Psoas muscle (tissue), 8 donors: ENCODE data around the gene USP21. TPM values are rescaled to one million over a fixed set of nuclear protein-coding genes. Genes with fewer than 3 reads are reported as not detected.

Experiments used
- ATAC-seq, 4 donors: fragments of 200-7000 bp; cut with Tn5 transposase; one replicate each; pipeline ENCODE4 v1.9.1; 2020; ENCODE audit warnings: moderate library complexity in 3 of 4, mild to moderate bottlenecking in 2 of 4
- DNase-seq, 2 donors: peaks; one replicate each; pipeline ENCODE4 v3.0.0-alpha.2; 2020
- H3K27ac ChIP-seq: fragments of 200-600 bp; one replicate; pipeline ENCODE4 v1.8.0; 2022
- H3K27me3 ChIP-seq, 3 donors: fragments of 200-600 bp in 1 of 3; one replicate each; pipeline versions ENCODE4 v1.6.1 to v1.8.0; 2013 to 2022; ENCODE audit warnings: low read length in 2 of 3, mild to moderate bottlenecking in 2 of 3, moderate library complexity in 1 of 3; ENCODE audit not compliant: insufficient read depth in 3 of 3
- H3K36me3 ChIP-seq, 2 donors: fragments of 200-600 bp in 1 of 2; one replicate each; pipeline versions ENCODE4 v1.6.1 to v1.8.0; 2013 to 2022; ENCODE audit warnings: low read depth in 1 of 2, mild to moderate bottlenecking in 1 of 2, moderate library complexity in 1 of 2; ENCODE audit not compliant: insufficient read depth in 1 of 2
- H3K4me1 ChIP-seq: fragments of 200-600 bp; one replicate; pipeline ENCODE4 v1.8.0; 2022
- H3K4me3 ChIP-seq: fragments of 200-600 bp; one replicate; pipeline ENCODE4 v1.8.0; 2022; ENCODE audit warnings: mild to moderate bottlenecking
- H3K9me3 ChIP-seq: fragments of 200-600 bp; one replicate; pipeline ENCODE4 v1.8.0; 2022
- CTCF ChIP-seq: fragments of 200-600 bp; IDR thresholded peaks from one replicate; pipeline ENCODE4 v1.8.0; 2022; ENCODE audit warnings: antibody characterized with exemption
- WGBS, 3 donors: extraction: QIAGEN DNeasy Blood & Tissue Kit; methylation state at CpG; one replicate each; pipeline versions ENCODE4 v1.1.6 to v1.1.7; 2013; 5-methylcytosine and 5-hydroxymethylcytosine counted together
- intact Hi-C, 2 donors: fragments of 100-400 bp; cut with DNase I; formaldehyde crosslinking; loops; one replicate each; pipeline versions ENCODE4 v1.11.0 to v1.14.2; 2022
- polyA plus RNA-seq, 3 donors: library from polyadenylated mRNA; stranded (reverse); fragments of 200-250 nt; gene quantifications; one replicate each; pipeline ENCODE4 v1.2.3, GENCODE V29; 2013
- total RNA-seq, 4 donors: library from RNA; stranded (reverse); fragmentation: NEBNext Ultra II Directional in 2 of 4; extraction: Animal tissue kit (Norgen Biotek cat#: 25700) in 2 of 4; gene quantifications; one replicate each; pipeline versions ENCODE4 v1.2.1 to v1.2.4, GENCODE V29; 2021 to 2023
- donor health status: healthy with polysubstance abuse.
- donor health status: DM: no; HTN: no; CAD: no; lungs with moderate emphysema.
- donor health status: Bipolar disorder and iron deficiency.
- donor health status: healthy.
- donor health status: DM: yes; HTN: yes; CAD: no.
- donor health status: DM: no; HTN: no; CAD: no.
- donor health status: DM: no; HTN: no; CAD: no.
- donor health status: DM: yes; HTN: yes; CAD: no.

USP21 gene
- total and polyA plus RNA-seq, 7 donors = 13.4 to 47.3 (median 22.9) TPM

- Histone ChIP-seq H3K27me3 (no peaks in the 10 kb centered on the region), H3K4me1 (peaks cover 45% of the 10 kb centered on the region), H3K9me3 (no peaks in the 10 kb centered on the region), H3K4me3 (peak overlapping the region; percentile 87), H3K27ac (peak overlapping the region; percentile 96), H3K36me3 (peaks cover under 1 to 29% of the 10 kb centered on the region in 2 donors)
- peak; percentile 49 to 76 for DNase-seq
- peak; percentile 18 to 38 (median 32) for ATAC-seq
- TF ChIP-seq CTCF = no peak
- 26 to 30% (median 29%) methylated on average over 13 of the region's 13 CpGs for WGBS, 3 donors
- intact Hi-C loops = no loop called here
These were observed 41.9 kb downstream of the USP21 start for GRCh38 chr1:161200992-161201835.

DNA sequence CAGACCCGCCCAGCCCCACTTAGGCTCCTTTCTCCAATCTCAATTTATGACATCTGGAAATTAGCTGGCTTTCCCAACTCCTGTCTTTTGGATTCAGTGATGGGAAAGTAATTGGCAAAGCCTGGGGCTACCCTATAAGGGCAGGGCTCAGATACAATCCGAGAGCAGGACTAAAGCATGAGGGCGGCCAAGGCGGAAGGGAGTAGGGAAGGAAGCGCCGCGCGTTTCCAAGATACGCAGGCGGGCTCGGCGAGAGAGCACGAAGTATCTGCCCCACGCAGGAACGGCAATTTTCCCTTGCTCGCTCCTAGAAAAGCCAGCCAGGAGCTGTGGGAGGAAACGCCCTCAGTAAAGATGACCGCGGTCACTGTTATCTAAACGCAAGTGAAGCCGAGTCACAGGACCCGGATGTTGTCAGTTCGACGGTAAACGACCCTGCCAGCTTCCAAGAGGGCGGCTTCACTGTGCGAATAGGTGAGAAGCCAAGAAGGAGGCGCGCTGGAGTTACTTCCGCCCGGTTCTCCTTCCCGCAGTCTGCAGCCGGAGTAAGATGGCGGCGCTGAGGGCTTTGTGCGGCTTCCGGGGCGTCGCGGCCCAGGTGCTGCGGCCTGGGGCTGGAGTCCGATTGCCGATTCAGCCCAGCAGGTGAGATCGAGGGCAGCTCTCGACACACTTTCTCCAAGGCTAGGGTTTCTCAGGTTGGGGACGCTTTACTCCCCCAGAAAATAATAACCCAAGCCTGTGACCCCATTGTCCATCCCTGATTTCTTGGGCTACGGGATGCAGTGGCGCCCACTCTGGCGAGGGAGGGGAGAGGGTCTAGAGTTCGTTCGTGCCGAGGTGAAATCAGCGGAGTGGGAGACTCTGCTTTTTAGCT is 42.8 kb downstream of the USP21 start, which contains the start of gene NDUFS2:
TSS of gene NDUFS2 (plus strand) at position 532 of the 877 bp plus-strand sequence. CDS start at position 551, 19 bp downstream.
- intact Hi-C loops = no loop called here
- H3K4me3 ChIP-seq = peak within 1 kb of the TSS; percentile 87
- no peaks in the 10 kb centered on the region for H3K9me3 ChIP-seq
- ATAC-seq = peak; percentile 94 to 95 (median 94)
- TF ChIP-seq CTCF = no peak
- H3K36me3 ChIP-seq = peaks cover 4 to 38% of the 10 kb centered on the region in 2 donors
- peak within 1 kb of the TSS; percentile 96 for H3K27ac ChIP-seq
- H3K4me1 ChIP-seq = peaks cover 54% of the 10 kb centered on the region
- peak; percentile 97 to 99 for DNase-seq
- WGBS, 3 donors = 1% methylated on average over 53 of the region's 53 CpGs
- no peaks in the 10 kb centered on the region for H3K27me3 ChIP-seq

- Histone ChIP-seq H3K9me3 (no peaks in the 10 kb centered on the region), H3K27ac (peak overlapping the region; percentile 62), H3K27me3 (no peaks in the 10 kb centered on the region), H3K36me3 (peaks cover 15 to 83% of the 10 kb centered on the region in 2 donors), H3K4me1 (peaks cover 49% of the 10 kb centered on the region), H3K4me3 (peak overlapping the region; percentile 32)
- intact Hi-C loops = loop anchor here in 1 of 2 donors (5.0 kb wide), 1 partner anchor 176 kb away; no protein-coding TSS in a partner anchor
- no peak for ATAC-seq
- no peak for DNase-seq
- TF ChIP-seq CTCF = no peak
- WGBS, 3 donors = 69 to 74% (median 73%) methylated on average over 12 of the region's 12 CpGs
These were observed 47.3 kb downstream of the USP21 start for GRCh38 chr1:161206411-161207140.

DNA sequence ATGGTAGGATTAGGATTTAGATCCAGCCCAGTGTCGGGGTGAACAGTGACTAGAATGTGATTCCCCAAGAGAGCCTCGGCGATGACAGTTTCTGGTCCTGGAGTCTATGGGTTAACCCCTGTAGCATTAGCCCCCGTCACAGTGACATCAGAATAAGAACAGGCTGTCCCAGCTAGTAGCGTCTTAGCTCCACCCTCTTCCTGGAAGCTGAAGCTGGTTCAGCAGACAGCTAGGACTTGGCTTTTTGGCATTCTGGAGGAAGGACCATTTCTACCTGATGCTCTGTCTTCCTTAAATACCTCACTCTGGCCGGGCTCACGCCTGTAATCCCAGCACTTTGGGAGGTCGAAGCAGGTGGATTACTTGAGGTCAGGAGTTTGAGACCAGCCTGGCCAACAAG is 47.9 kb downstream of the USP21 start:
- WGBS, 3 donors = 42 to 73% (median 60%) methylated on average over 8 of the region's 8 CpGs
- Histone ChIP-seq H3K4me3 (peak overlapping the region; percentile 32), H3K27me3 (no peaks in the 10 kb centered on the region), H3K27ac (peak overlapping the region; percentile 62), H3K9me3 (no peaks in the 10 kb centered on the region), H3K36me3 (peaks cover 15 to 89% of the 10 kb centered on the region in 2 donors), H3K4me1 (peaks cover 49% of the 10 kb centered on the region)
- TF ChIP-seq CTCF = no peak
- DNase-seq = peak in 1 of 2 donors; percentile 33
- intact Hi-C loops = loop anchor here in 1 of 2 donors (5.0 kb wide), 1 partner anchor 175 kb away; no protein-coding TSS in a partner anchor
- ATAC-seq = peak in 3 of 4 donors; percentile 65 to 69 (median 68)
